Measurements from ENCODE around the gene ATP6V0C.

ATP6V0C gene

GRCh38 chr16:2516391-2517240 is 2.9 kb downstream of the ATP6V0C start:
- peak overlapping the region; percentile 85; the same call in 1 of the 2 replicates for H3K27ac ChIP-seq
- TF ChIP-seq, protein P1, sequence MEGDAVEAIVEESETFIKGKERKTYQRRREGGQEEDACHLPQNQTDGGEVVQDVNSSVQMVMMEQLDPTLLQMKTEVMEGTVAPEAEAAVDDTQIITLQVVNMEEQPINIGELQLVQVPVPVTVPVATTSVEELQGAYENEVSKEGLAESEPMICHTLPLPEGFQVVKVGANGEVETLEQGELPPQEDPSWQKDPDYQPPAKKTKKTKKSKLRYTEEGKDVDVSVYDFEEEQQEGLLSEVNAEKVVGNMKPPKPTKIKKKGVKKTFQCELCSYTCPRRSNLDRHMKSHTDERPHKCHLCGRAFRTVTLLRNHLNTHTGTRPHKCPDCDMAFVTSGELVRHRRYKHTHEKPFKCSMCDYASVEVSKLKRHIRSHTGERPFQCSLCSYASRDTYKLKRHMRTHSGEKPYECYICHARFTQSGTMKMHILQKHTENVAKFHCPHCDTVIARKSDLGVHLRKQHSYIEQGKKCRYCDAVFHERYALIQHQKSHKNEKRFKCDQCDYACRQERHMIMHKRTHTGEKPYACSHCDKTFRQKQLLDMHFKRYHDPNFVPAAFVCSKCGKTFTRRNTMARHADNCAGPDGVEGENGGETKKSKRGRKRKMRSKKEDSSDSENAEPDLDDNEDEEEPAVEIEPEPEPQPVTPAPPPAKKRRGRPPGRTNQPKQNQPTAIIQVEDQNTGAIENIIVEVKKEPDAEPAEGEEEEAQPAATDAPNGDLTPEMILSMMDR (conservative IDR thresholded peaks at IDR 0.05), result no peak

- H3K27ac ChIP-seq, result no peak overlapping the region
- TF ChIP-seq, protein P1 (conservative IDR thresholded peaks at IDR 0.05), result no peak
Measured at GRCh38 chr16:2517954-2518605, 4.3 kb downstream of the ATP6V0C start.

- peak overlapping the region; percentile 40; the same call in 1 of the 2 replicates for H3K27ac ChIP-seq
- TF ChIP-seq, protein P1 (conservative IDR thresholded peaks at IDR 0.05), result no peak
Measured at GRCh38 chr16:2518823-2519710, 5.3 kb downstream of the ATP6V0C start.

GRCh38 chr16:2519711-2520080 is 5.9 kb downstream of the ATP6V0C start:
- H3K27ac ChIP-seq, result peak overlapping the region; percentile 40
- TF ChIP-seq, protein P1 (conservative IDR thresholded peaks at IDR 0.05), result no peak

- peak within 1 kb of the TSS; percentile 40 for H3K27ac ChIP-seq
- TF ChIP-seq, protein P1 (conservative IDR thresholded peaks at IDR 0.05), result no peak
Measured at GRCh38 chr16:2520097-2520783, 6.5 kb downstream of the ATP6V0C start, which contains the start of gene AMDHD2. TSS of gene AMDHD2 (plus strand) at chr16:2520371. CDS start at chr16:2520459, 88 bp downstream.

DNA sequence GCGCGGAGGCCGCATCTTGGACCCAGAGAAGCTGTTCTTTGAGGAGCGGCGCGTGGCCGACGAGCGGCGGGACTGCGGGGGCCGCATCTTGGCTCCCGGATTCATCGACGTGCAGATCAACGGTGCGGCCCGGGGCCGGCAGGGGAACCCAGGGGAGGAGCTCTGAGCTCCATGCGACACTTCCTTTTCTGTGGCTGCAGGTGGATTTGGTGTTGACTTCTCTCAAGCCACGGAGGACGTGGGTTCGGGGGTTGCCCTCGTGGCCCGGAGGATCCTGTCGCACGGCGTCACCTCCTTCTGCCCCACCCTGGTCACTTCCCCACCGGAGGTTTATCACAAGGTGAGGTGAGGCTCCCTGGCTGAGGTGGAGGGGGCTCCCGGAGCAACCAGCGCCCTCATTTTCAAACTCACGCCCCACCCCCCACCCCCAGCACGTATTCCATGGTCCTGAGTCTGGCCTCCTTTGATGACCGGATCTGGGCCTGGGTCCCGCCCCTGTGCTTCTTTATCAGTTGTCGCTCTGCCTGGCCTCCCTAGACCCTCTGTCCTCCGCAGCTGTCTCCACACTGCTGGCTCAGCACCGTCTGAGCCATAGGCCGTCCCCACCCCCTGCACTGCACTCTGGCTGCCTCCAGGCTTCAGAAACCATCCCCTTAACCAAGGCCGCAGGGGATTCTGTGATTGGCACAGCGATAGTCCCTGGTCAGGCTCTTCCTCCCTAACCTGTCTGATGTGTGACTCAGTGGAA is 7.2 kb downstream of the ATP6V0C start:
- TF ChIP-seq, protein P1 (conservative IDR thresholded peaks at IDR 0.05), result no peak
- H3K27ac ChIP-seq, result peak overlapping the region; percentile 40
